GM12878 (cell line): ENCODE measurements around the gene ZMIZ2. TPM values are rescaled to one million over a fixed set of nuclear protein-coding genes. Genes with fewer than 3 reads are reported as not detected.

ENCODE experiments used
- ATAC-seq: fragments of 200-7000 bp; cut with Tn5 transposase; 3 replicates; pipeline ENCODE4 v1.9.1; 2020; ENCODE audit warnings: mild to moderate bottlenecking, moderate library complexity
- BruUV-seq: library from RNA; stranded (reverse); fragments of 400-500 nt; replicated peaks from 2 replicates; lab custom pipeline; 2021; lab: Mats Ljungman, UMichigan
- CTCF ChIA-PET: fragments of 300-600 bp; sonication (Branson Sonifier 250); formaldehyde crosslinking; extraction: SDS; loops from one replicate; lab custom pipeline; 2021; ENCODE audit warnings: inconsistent platforms; lab: Yijun Ruan, JAX
- POLR2A ChIA-PET: fragments of 350-600 bp; formaldehyde crosslinking; extraction: SDS; loops from one replicate; lab custom pipeline; 2021; ENCODE audit warnings: inconsistent platforms; lab: Charles Lee
- RAD21 ChIA-PET: fragments of 300-600 bp; sonication (Branson Sonifier 250); formaldehyde crosslinking; loops from one replicate; lab custom pipeline; 2023; ENCODE audit warnings: antibody characterized with exemption; ENCODE audit not compliant: unreplicated experiment; lab: Charles Lee
- SMC1A ChIA-PET: fragments of 300-600 bp; sonication (Branson Sonifier 250); formaldehyde crosslinking; loops from one replicate; lab custom pipeline; 2023; ENCODE audit not compliant: unreplicated experiment, uncharacterized antibody; lab: Charles Lee
- DNase-seq: peaks from one replicate; pipeline ENCODE4 v3.0.0-alpha.2; 2011; ENCODE audit warnings: low read depth, low spot score
- FAIRE-seq: peaks from 3 replicates; lab custom pipeline; 2011; peaks lifted over from hg19 to GRCh38; lab: Jason Lieb, UNC
- H2AFZ ChIP-seq: 2 replicates; pipeline ENCODE4 v1.6.0; 2011; ENCODE audit warnings: low read depth, low read length, control low read depth; ENCODE audit not compliant: control insufficient read depth
- H3K27ac ChIP-seq: 2 replicates; pipeline ENCODE4 v1.5.1; 2011; ENCODE audit warnings: control low read depth; ENCODE audit not compliant: control insufficient read depth, insufficient read depth
- H3K27me3 ChIP-seq, 2 experiments: replicated peaks in 1 of 2; 2 replicates each; pipeline versions ENCODE4 v1.6.0 to v1.6.1; 2011; ENCODE audit warnings: low read length in 1 of 2; ENCODE audit not compliant: control insufficient read depth in 2 of 2, insufficient read depth in 2 of 2
- H3K36me3 ChIP-seq, 2 experiments: 2 replicates each; pipeline ENCODE4 v1.5.1; 2011; ENCODE audit warnings: low read length in 1 of 2; ENCODE audit not compliant: control insufficient read depth in 2 of 2, insufficient read depth in 2 of 2
- H3K4me1 ChIP-seq: 2 replicates; pipeline ENCODE4 v1.6.1; 2011; ENCODE audit warnings: mild to moderate bottlenecking, low read length, moderate library complexity, mixed read lengths; ENCODE audit not compliant: control insufficient read depth, insufficient read depth
- H3K4me2 ChIP-seq: 2 replicates; pipeline ENCODE4 v1.6.0; 2011; ENCODE audit warnings: control low read depth; ENCODE audit not compliant: control insufficient read depth, insufficient read depth
- H3K4me3 ChIP-seq: fragments of 200-600 bp; sonication (generic); 2 replicates; pipeline ENCODE4 v1.5.1; 2016
- H3K79me2 ChIP-seq: 2 replicates; pipeline ENCODE4 v1.6.0; 2011; ENCODE audit warnings: low read length; ENCODE audit not compliant: control insufficient read depth, insufficient read depth
- H3K9ac ChIP-seq: 2 replicates; pipeline ENCODE4 v1.8.0; 2011; ENCODE audit warnings: low read length, control low read depth, mixed read lengths; ENCODE audit not compliant: control insufficient read depth, insufficient read depth
- H3K9me3 ChIP-seq: replicated peaks from 3 replicates; pipeline ENCODE4 v1.5.1; 2011; ENCODE audit warnings: mild to moderate bottlenecking, low read length; ENCODE audit not compliant: control insufficient read depth, insufficient read depth
- H4K20me1 ChIP-seq: 2 replicates; pipeline ENCODE4 v1.6.0; 2011; ENCODE audit not compliant: control insufficient read depth, insufficient read depth
- CBX5 ChIP-seq: sonication (generic); IDR thresholded peaks from 2 replicates; pipeline ENCODE4 v1.6.1; 2016; ENCODE audit warnings: low read depth, moderate library complexity, mild to moderate bottlenecking, inconsistent platforms
- FOXM1 ChIP-seq: IDR thresholded peaks from 2 replicates; pipeline ENCODE4 v1.6.1; 2012; ENCODE audit warnings: low read depth, mild to moderate bottlenecking, inconsistent platforms, low read length, moderate library complexity
- JUND ChIP-seq: IDR thresholded peaks from 2 replicates; pipeline ENCODE4 v1.6.1; 2012; ENCODE audit warnings: low read depth, mild to moderate bottlenecking, low read length, improper control_type of control experiment, moderate library complexity
- NBN ChIP-seq: fragments of 450-650 bp; IDR thresholded peaks from 2 replicates; pipeline ENCODE4 v1.6.1; 2016
- RUNX3 ChIP-seq: IDR thresholded peaks from 2 replicates; pipeline ENCODE4 v1.6.1; 2012; ENCODE audit warnings: low read length, inconsistent platforms
- SRF ChIP-seq, 2 experiments: IDR thresholded peaks; 2 replicates each; pipeline ENCODE4 v1.6.1; 2011; ENCODE audit warnings: low read depth in 2 of 2, low read length in 2 of 2, mild to moderate bottlenecking in 1 of 2, moderate library complexity in 1 of 2
- ZSCAN29 ChIP-seq: fragments of 450-650 bp; IDR thresholded peaks from 2 replicates; pipeline ENCODE4 v1.6.1; 2017; ENCODE audit warnings: mild to moderate bottlenecking, moderate library complexity
- WGBS: methylation state at CpG from one replicate; pipeline ENCODE4 v1.1.6; 2016; ENCODE audit warnings: low lambda C conversion rate; ENCODE audit not compliant: insufficient replicate concordance, insufficient coverage; ENCODE audit errors: missing lambda C conversion rate; 5-methylcytosine and 5-hydroxymethylcytosine counted together
- in situ Hi-C: fragments of 300-500 bp; cut with MboI; formaldehyde crosslinking; loops from 9 replicates; pipeline ENCODE4 v1.14.3; 2018; ENCODE audit warnings: mixed read lengths
- intact Hi-C: fragments of 100-400 bp; cut with micrococcal nuclease; formaldehyde crosslinking; loops from one replicate; pipeline ENCODE4 v1.14.2; 2022; ENCODE audit not compliant: unreplicated experiment
- polyA plus RNA-seq, 11 experiments: library from polyadenylated mRNA; depleted of rRNA in 4 of 11; unstranded in 6 of 11; stranded (reverse) in 5 of 11; fragments of >200 nt; fragmentation: Nextera tagmentation in 4 of 11; fragmentation: Illumina TruSeq in 1 of 11; extraction: Ambion mirVana in 4 of 11; extraction: Trizol in 1 of 11; gene quantifications; 1 replicate in 1 of 11; 2 replicates in 10 of 11; pipeline versions ENCODE4 v1.2.1 to v1.2.3, GENCODE V29; 2011 to 2016; ENCODE audit warnings: inconsistent platforms in 2 of 11, missing spikeins in 2 of 11, low read depth in 1 of 11
- total RNA-seq, 4 experiments: library from RNA; depleted of rRNA in 3 of 4; stranded (reverse); fragments of >200 nt in 3 of 4; fragmentation: Illumina TruSeq in 1 of 4; extraction: Trizol in 1 of 4; gene quantifications; 2 replicates each; pipeline versions ENCODE4 v1.2.1 to v1.2.3, GENCODE V29; 2013 to 2021
- TF ChIP-seq, protein P1 (sequence below): fragments of 450-650 bp; formaldehyde crosslinking; IDR thresholded peaks from 2 replicates; pipeline ENCODE4 v1.5.0; 2022; ENCODE audit warnings: mild to moderate bottlenecking, missing genetic modification characterization
- TF ChIP-seq, protein P2 (sequence below): fragments of 450-650 bp; IDR thresholded peaks from 2 replicates; pipeline ENCODE4 v1.6.1; 2018; ENCODE audit warnings: borderline replicate concordance, mild to moderate bottlenecking; ENCODE audit not compliant: partially characterized antibody

ZMIZ2 gene
- total and polyA plus RNA-seq, 10 of the 15 experiments (the other 5 are each of a cell fraction or from before 2014, with no cell fraction given): 0.71 to 158 (median 17.0) TPM

DNA sequence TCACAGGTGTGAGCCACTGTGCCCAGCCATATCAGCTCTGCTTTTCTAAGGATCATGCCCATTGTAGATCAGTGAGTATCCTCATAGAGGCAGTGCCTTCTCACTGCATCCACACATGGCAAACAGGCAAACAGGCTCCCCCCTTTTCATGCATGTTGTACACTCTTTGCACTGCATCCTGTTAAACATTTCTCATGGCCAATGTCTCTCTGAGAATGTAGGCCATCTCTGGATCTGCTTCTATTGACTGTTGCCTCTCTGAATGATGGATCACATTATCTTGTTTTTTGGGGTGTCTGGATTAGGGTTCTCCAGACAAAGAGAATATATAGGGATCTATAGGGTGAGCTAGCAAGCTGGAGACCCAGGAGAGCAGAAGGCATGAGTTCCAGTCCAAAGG, 34.8 kb downstream of the ZMIZ2 start:
- ATAC-seq (no peak), FAIRE-seq (no peak), DNase-seq (no peak)
- no peak overlapping the region for H3K9ac ChIP-seq
- TF ChIP-seq FOXM1 (no peak), NBN (no peak), CBX5 (peak; percentile 29; the same call in 1 of the 2 replicates)
- ChIA-PET SMC1A (interaction anchor here (1.2 kb wide), 1 partner anchor 15 kb away, joined by 3 read pairs; no protein-coding TSS in a partner anchor), CTCF (no interaction called here), RAD21 (no interaction called here), POLR2A (no interaction called here)
- H3K27ac ChIP-seq: no peak overlapping the region
- no peaks in the 10 kb centered on the region for H4K20me1 ChIP-seq
- H3K9me3 ChIP-seq: peaks cover 5% of the 10 kb centered on the region; the same call in 2 of the 3 replicates
- no peaks in the 10 kb centered on the region for H3K36me3 ChIP-seq
- in situ Hi-C loops: no loop called here
- no peak overlapping the region for H2AFZ ChIP-seq
- H3K4me1 ChIP-seq: peaks cover 4% of the 10 kb centered on the region
- H3K27me3 ChIP-seq: no peaks in the 10 kb centered on the region
- H3K79me2 ChIP-seq: no peaks in the 10 kb centered on the region
- BruUV-seq: no TSS peak
- H3K4me3 ChIP-seq: no peak overlapping the region
- intact Hi-C loops: no loop called here
- no peak overlapping the region for H3K4me2 ChIP-seq

- SMC1A ChIA-PET: interaction anchor here (1.1 kb wide), 1 partner anchor 14 kb away, joined by 3 read pairs; no protein-coding TSS in a partner anchor
These were observed 35.7 kb downstream of the ZMIZ2 start for GRCh38 chr7:44784364-44784763.

More at GRCh38 chr7:44784364-44784763, 35.7 kb downstream of the ZMIZ2 start:
- no peak overlapping the region for H3K4me3 ChIP-seq
- no peaks in the 10 kb centered on the region for H3K36me3 ChIP-seq
- H3K79me2 ChIP-seq: no peaks in the 10 kb centered on the region
- no peak overlapping the region for H3K4me2 ChIP-seq
- intact Hi-C loops (no loop called here), in situ Hi-C loops (no loop called here)
- ATAC-seq (no peak), DNase-seq (no peak), FAIRE-seq (no peak)
- H2AFZ ChIP-seq: no peak overlapping the region
- TF ChIP-seq SRF (IDR thresholded peaks at IDR 0.05; ENCODE audit: low read depth in 2 of 2, low read length in 2 of 2) (no peak), RUNX3 (no peak), ZSCAN29 (no peak), JUND (no peak)
- TF ChIP-seq, protein P1, sequence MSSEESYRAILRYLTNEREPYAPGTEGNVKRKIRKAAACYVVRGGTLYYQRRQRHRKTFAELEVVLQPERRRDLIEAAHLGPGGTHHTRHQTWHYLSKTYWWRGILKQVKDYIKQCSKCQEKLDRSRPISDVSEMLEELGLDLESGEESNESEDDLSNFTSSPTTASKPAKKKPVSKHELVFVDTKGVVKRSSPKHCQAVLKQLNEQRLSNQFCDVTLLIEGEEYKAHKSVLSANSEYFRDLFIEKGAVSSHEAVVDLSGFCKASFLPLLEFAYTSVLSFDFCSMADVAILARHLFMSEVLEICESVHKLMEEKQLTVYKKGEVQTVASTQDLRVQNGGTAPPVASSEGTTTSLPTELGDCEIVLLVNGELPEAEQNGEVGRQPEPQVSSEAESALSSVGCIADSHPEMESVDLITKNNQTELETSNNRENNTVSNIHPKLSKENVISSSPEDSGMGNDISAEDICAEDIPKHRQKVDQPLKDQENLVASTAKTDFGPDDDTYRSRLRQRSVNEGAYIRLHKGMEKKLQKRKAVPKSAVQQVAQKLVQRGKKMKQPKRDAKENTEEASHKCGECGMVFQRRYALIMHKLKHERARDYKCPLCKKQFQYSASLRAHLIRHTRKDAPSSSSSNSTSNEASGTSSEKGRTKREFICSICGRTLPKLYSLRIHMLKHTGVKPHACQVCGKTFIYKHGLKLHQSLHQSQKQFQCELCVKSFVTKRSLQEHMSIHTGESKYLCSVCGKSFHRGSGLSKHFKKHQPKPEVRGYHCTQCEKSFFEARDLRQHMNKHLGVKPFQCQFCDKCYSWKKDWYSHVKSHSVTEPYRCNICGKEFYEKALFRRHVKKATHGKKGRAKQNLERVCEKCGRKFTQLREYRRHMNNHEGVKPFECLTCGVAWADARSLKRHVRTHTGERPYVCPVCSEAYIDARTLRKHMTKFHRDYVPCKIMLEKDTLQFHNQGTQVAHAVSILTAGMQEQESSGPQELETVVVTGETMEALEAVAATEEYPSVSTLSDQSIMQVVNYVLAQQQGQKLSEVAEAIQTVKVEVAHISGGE (CRISPR knock-in tag): no peak
- TF ChIP-seq, protein P2, sequence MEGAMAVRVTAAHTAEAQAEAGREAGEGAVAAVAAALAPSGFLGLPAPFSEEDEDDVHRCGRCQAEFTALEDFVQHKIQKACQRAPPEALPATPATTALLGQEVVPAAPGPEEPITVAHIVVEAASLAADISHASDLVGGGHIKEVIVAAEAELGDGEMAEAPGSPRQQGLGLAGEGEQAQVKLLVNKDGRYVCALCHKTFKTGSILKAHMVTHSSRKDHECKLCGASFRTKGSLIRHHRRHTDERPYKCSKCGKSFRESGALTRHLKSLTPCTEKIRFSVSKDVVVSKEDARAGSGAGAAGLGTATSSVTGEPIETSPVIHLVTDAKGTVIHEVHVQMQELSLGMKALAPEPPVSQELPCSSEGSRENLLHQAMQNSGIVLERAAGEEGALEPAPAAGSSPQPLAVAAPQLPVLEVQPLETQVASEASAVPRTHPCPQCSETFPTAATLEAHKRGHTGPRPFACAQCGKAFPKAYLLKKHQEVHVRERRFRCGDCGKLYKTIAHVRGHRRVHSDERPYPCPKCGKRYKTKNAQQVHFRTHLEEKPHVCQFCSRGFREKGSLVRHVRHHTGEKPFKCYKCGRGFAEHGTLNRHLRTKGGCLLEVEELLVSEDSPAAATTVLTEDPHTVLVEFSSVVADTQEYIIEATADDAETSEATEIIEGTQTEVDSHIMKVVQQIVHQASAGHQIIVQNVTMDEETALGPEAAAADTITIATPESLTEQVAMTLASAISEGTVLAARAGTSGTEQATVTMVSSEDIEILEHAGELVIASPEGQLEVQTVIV: no peak
- BruUV-seq: no TSS peak
- H4K20me1 ChIP-seq: no peaks in the 10 kb centered on the region
- WGBS: 100% methylated on average over 1 of the region's 1 CpG
- ChIA-PET CTCF (no interaction called here), RAD21 (interaction anchor here (0.6 kb wide), 1 partner anchor 152 kb away, joined by 4 read pairs; no protein-coding TSS in a partner anchor), POLR2A (no interaction called here)
- H3K27ac ChIP-seq: no peak overlapping the region
- peaks cover 4% of the 10 kb centered on the region for H3K4me1 ChIP-seq
- H3K9ac ChIP-seq: no peak overlapping the region
- H3K9me3 ChIP-seq: peaks cover 5% of the 10 kb centered on the region; the same call in 2 of the 3 replicates
- no peaks in the 10 kb centered on the region for H3K27me3 ChIP-seq
